Endometrial microvascular endothelial cells (primary cell): ENCODE measurements around the gene LZTFL1. TPM values are rescaled to one million over a fixed set of nuclear protein-coding genes. Genes with fewer than 3 reads are reported as not detected.
"Not testable (repeated sequence)": the region's sequence is repeated elsewhere in the genome, so short reads cannot be mapped to it uniquely, and the experiment has no call there.

ENCODE experiments used
- in situ Hi-C: cut with HindIII; loops from 2 replicates; pipeline ENCODE4 v1.10.0; 2017; ENCODE audit warnings: low sequenced_read_pairs, low pct_unique_long_range_greater_than_20kb; ENCODE audit errors: inconsistent ontology term
- total RNA-seq: library from RNA; depleted of rRNA; stranded (reverse); fragments of >200 nt; gene quantifications from one replicate; pipeline ENCODE4 v1.2.3, GENCODE V29; 2015; ENCODE audit errors: inconsistent ontology term

The LZTFL1 gene
- total RNA-seq, 1 donor from 2014 or later: 4.5 TPM

DNA sequence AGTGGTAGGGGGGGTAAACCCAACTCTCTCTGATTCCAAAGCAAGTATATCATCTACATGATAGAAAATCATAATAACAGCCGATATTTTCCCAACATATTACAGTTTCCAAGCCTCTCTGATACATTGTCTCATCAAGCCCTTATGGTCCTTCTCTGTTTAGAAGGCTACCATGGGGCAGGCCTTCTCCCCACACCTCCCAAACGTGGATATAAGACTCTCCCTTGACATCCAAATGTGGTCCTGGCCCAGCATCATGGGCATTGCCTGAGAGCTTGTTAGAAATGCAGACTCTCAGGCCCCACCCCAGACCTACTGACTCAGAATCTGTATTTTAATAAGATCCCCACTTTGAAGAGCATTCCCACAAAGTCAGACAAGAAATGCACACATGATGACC is 26.7 kb upstream of the LZTFL1 start:
- in situ Hi-C loops: no loop called here

GRCh38 chr3:45868213-45868612 is 26.3 kb upstream of the LZTFL1 start:
- in situ Hi-C loops: no loop called here

GRCh38 chr3:45865563-45865962 is 23.6 kb upstream of the LZTFL1 start:
- in situ Hi-C loops: no loop called here

DNA sequence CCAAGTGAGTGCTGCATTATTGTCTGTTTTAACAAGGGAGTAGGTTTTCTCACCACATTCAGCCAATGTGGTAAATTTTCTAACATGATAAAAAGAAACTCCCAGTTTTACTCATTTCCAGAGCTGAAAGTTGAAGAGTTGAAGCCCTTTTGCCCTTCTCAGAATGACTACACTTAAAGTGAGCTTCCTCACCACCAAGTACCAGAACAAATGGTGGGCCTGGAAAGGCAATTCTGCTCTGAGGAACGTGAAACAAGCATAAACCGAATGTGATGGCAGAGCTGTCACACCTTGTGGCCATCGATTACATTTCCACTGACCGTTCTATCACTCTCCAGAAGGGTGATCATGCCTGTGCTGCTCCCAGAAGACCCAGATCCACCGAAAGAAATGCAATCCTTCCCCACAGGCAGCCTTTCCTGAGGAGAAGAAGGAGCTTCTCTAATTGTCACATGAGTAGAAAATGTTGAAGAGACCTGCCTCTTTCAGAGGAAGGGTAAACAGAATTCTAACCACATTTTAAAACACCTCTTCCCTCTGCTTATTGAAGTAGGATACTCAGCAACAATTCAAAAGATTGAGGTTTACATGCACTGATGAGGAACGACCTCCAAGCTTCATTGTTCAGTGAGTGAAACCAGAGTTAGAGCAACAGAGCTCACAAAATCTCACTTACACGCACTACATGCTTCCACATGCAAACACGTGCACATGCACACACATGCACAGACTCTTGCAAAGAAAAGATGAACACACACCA is 23.0 kb upstream of the LZTFL1 start:
- in situ Hi-C loops: no loop called here

GRCh38 chr3:45861043-45861719 is 19.3 kb upstream of the LZTFL1 start:
- in situ Hi-C loops: no loop called here

DNA sequence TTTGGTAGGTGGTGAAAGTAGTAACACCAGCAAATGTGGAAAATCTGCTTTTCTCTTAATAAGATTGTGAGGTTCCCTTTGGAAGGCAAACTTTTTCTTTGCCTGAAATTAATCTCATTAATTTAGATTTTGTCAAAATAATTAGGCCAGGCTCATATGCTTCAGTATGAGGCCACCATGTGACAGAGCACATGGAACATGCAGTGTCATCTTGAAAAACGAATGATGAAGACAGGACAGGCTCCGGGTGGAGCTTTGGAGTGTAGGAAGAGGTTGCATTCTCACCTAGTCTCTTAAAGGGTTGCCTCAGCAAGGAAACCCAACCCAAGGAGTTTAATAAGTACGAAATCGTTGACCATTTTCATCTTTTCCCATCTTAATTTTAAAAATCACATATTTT is 18.6 kb upstream of the LZTFL1 start:
- in situ Hi-C loops: no loop called here

DNA sequence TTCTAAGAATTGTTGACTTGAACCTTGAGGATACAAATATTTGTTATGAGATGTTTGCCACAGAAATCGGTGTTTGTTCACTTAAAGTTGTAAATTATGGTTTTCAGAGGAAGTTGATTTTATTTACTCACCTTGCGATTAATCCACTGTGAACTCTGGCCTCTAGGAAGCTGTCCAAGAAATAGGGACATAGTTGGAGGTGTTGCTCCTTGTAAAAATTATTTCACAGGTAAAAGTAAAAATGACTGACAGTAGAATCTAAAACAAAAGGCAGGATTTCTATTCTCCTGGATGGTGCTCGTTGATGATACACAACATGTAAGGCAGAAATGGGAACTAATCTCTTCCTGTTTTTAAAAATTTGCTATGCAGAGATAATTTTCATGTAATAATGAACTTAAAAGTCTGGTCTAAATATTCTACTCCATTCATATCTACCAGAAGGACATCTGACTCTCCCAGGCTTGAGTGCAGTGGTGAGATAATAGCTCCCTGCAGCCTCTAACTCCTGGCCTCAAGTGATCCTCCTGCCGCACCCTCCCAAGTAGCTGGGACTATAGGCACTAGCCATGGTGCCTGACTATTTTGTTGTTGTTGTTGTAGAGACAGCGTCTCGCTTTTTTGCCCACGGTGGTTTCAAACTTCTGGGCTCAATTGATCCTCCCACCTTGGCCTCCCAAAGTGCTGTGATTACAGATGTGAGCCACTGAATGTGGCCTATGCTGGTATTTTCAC is 17.1 kb upstream of the LZTFL1 start:
- in situ Hi-C loops: no loop called here

DNA sequence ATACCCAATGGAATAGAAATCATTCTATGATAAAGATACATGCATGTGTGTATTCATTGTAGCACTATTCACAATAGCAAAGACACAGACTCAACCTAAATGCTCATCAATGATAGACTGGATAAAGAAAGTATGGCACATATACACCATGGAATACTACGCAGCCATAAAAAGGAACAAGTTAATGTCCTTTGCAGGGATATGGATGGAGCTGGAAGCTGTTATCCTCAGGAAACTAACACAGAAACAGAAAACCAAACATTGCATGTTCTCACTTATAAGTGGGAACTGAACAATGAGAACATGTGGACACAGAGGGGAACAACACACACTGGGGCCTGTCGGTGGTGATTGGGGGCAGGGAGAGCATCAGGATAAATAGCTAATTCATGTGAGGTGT is 15.1 kb upstream of the LZTFL1 start:
- in situ Hi-C loops: not testable (repeated sequence)

GRCh38 chr3:45856323-45856722 is 14.4 kb upstream of the LZTFL1 start:
- in situ Hi-C loops: not testable (repeated sequence)

- in situ Hi-C loops: no loop called here
Observed at GRCh38 chr3:45852828-45853227, 10.9 kb upstream of the LZTFL1 start.

DNA sequence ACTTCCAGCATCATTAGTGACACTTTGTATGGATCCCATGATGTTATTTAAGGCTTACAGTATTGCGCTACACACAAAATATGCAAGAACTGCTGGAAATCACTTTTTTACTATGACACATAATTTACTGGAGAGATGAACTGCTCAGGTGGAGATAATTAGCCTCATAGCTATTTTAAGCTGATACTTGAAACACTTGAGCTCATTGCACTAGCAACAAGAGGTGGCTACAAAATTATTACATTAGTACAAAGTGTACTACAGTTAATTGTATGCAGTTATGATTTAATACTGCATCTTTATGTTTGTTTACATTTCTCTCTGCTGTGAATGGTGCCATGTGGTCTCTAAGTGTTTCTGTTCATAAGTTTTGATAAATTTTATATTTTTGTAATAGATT is 6.5 kb upstream of the LZTFL1 start:
- in situ Hi-C loops: no loop called here

GRCh38 chr3:45844616-45845015 is 2.7 kb upstream of the LZTFL1 start:
- in situ Hi-C loops: no loop called here

DNA sequence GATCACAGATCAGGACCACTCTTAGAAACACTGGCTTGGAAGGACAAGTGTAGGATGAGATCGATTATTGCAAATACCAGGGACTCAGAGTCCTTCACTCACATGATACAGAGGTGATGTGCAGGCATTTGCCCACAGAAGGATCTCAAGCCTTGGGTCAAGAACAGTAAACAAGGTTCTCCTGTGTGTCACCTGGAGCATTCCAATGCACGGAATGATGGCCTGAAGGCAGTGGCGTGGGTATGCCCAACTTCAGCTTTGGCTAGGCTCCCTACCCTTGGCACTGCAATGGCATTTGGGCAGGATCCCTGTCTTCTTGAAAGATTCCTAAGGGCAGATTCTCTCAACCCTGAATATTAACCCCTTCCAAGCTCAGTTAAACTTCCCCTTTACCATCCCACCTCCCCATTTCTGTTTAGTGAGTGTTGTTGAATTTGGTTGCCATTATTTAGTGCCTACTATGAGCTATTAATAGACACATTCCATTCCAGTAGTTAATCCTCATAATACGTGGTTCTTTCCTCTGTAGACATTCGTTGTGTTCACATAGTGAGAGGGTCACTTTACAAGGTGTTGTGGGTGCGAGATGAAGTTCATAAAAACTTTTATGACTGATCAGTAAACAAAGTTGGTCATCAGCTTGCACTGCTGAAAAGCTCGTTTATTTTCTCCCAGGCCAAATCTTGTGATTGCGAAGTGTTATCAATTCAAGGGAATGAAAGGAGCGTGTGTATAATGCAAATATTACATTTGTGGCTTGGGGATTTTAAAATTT is 1.1 kb upstream of the LZTFL1 start:
- in situ Hi-C loops: no loop called here

GRCh38 chr3:45841420-45841756 is 531 bp downstream of the LZTFL1 start:
- in situ Hi-C loops: no loop called here

DNA sequence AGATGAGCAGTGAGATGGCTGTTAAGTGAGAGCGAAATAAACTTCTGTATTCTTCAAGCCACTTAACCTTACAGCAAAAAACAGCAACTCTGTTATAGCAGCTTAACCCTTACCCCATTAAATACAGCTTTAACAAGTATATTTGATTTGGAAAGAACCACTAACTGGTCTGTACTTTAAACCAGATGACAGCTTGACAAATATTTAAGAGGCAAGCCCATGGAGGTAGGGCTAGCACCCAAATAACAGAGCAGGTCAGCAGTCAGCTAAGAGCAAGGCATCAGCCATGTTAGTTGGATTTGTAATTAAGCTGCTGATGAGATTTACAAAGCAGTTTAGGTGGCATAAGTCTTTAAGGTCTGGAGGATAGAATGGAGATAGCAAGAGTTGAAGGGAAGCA is 3.5 kb downstream of the LZTFL1 start:
- in situ Hi-C loops: no loop called here

GRCh38 chr3:45832699-45833098 is 9.2 kb downstream of the LZTFL1 start:
- in situ Hi-C loops: no loop called here

DNA sequence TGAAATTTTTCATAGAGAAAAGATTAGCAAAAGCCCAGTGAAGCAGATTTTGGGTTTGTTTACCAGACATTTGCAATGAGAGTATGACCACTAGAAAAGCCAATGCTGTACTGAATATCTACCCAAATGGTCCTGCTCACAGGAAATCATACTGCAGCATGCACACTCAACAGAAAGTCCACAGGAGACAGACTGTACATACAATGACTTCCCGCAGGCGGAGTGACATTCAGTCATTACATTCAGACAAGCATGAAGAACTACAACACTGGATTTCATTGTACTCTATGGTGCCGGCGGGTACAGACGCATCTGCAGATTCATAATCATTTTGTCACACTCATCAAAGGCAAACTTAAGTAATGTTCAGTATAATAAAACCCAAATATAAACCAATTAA is 11.8 kb downstream of the LZTFL1 start:
- in situ Hi-C loops: no loop called here

DNA sequence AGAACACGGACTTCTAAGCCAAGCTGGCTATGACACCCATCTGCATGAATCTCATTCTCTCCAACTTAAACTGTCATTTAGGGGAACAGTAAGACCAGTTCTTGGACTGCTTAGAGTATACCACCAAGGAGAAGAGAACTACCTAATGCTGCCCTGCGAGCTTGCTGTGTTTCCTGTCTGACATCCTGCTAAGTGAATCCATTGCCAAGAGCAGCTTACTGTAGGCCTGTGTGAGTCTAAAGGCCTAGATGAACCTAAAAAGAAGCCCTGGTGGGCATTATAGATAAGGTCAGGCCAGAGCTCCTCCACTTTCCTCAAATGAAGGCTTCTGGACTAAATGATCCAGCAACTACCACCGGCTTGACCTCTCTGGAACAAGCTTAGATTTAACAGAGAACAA is 15.0 kb downstream of the LZTFL1 start:
- in situ Hi-C loops: no loop called here

DNA sequence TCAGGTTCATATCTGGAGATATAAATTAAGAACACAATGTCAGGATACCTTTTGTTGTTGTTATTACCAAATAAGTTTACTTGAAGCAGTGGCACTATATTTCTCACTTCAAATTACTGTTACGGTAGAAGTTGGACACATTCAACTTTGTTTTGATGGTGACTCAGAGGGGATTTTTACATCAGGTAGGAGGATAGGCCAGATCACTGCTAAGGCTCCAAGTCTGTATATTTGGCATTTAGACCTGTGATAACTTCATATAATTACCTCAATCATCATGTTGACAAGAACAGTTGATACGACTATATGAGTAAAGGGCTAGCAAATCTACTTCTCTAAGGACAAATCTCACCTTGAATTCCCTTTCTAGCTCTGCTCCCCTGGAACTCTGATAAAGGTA is 15.6 kb downstream of the LZTFL1 start:
- in situ Hi-C loops: no loop called here
